Measurements from ENCODE around the gene PPM1J. TPM values are rescaled to one million over a fixed set of nuclear protein-coding genes. Genes with fewer than 3 reads are reported as not detected.

PPM1J gene
- total and polyA plus RNA-seq, 2 donors (not counting 1 experiment from before 2014, with no cell fraction given) = 0.79 to 0.83 TPM

DNA sequence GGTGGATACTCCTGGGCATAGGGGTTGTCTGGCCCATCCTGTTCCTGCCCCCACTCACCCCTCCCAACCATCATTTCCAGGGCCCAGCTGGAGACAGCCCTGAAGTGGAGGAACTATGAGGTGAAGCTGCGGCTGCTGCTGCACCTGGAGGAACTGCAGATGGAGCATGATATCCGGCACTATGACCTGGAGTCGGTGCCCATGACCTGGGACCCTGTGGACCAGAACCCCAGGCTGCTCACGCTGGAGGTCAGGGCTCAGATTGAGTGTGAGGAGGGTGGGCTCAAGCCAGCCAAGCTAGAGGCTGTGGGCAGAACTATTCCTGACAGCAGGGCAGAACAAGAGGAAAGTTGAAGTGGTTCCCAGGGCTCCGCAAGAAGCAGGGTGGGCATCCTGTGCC is 22.5 kb downstream of the PPM1J start:
- Histone ChIP-seq H3K27me3 (ENCODE audit: control insufficient read depth, insufficient read depth, low read length) (no peaks in the 10 kb centered on the region), H4K20me1 (ENCODE audit: control insufficient read depth, extremely low read depth, insufficient read depth, low read length) (no peaks in the 10 kb centered on the region), H3K4me1 (ENCODE audit: control insufficient read depth, extremely low read depth, insufficient read depth, low read length) (no peaks in the 10 kb centered on the region), H3K36me3 (ENCODE audit: control insufficient read depth, insufficient read depth, low read length) (peaks cover 20% of the 10 kb centered on the region), H3K9me3 (ENCODE audit: control insufficient read depth, insufficient read depth, low read depth, low read length) (no peaks in the 10 kb centered on the region), H3K4me3 (replicated peaks in 1 of 4; ENCODE audit: control extremely low read depth in 1 of 4, insufficient read depth in 1 of 4, low read depth in 3 of 4, low read length in 4 of 4) (no peak overlapping the region), H2AFZ (ENCODE audit: low read length) (no peak overlapping the region), H3K27ac (ENCODE audit: insufficient read depth, low read length) (no peak overlapping the region), H3K4me2 (ENCODE audit: extremely low read depth, insufficient read depth, low read length) (no peak overlapping the region), H3K79me2 (ENCODE audit: control insufficient read depth, insufficient read depth, low read length) (no peaks in the 10 kb centered on the region), H3K9ac (ENCODE audit: insufficient read depth, low read length) (no peak overlapping the region)
- no peak for DNase-seq (ENCODE audit: low read depth in 2 of 2)
- TF ChIP-seq, protein P1, sequence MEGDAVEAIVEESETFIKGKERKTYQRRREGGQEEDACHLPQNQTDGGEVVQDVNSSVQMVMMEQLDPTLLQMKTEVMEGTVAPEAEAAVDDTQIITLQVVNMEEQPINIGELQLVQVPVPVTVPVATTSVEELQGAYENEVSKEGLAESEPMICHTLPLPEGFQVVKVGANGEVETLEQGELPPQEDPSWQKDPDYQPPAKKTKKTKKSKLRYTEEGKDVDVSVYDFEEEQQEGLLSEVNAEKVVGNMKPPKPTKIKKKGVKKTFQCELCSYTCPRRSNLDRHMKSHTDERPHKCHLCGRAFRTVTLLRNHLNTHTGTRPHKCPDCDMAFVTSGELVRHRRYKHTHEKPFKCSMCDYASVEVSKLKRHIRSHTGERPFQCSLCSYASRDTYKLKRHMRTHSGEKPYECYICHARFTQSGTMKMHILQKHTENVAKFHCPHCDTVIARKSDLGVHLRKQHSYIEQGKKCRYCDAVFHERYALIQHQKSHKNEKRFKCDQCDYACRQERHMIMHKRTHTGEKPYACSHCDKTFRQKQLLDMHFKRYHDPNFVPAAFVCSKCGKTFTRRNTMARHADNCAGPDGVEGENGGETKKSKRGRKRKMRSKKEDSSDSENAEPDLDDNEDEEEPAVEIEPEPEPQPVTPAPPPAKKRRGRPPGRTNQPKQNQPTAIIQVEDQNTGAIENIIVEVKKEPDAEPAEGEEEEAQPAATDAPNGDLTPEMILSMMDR (conservative IDR thresholded peaks at IDR 0.05 in 1 of 2, IDR thresholded peaks at IDR 0.05 in 1 of 2; ENCODE audit: low read depth in 1 of 2, low read length in 2 of 2) = no peak
- no peak for TF ChIP-seq EZH2 (IDR thresholded peaks at IDR 0.05; ENCODE audit: low read length, missing control alignments)

DNA sequence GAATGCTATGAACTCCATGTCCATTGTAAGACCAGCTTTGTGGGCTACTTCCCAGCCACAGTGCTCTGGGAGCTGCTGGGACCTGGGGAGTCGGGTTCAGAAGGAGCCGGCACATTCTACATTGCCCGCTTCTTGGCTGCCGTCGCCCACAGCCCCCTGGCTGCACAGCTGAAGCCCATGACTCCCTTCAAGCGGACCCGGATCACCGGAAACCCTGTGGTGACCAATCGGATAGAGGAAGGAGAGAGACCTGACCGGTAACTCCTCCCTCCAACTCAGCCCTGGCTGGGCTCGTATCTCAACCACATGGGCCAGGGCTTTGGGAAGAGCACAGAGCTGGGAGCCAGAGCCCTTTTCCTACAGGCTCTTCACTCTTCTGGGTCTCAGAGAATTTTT is 25.3 kb downstream of the PPM1J start:
- H3K9ac ChIP-seq (ENCODE audit: insufficient read depth, low read length) = no peak overlapping the region
- no peak overlapping the region for H3K4me3 ChIP-seq (replicated peaks in 1 of 4; ENCODE audit: control extremely low read depth in 1 of 4, insufficient read depth in 1 of 4, low read depth in 3 of 4, low read length in 4 of 4)
- H3K36me3 ChIP-seq (ENCODE audit: control insufficient read depth, insufficient read depth, low read length) = peaks cover 10% of the 10 kb centered on the region
- no peaks in the 10 kb centered on the region for H3K4me1 ChIP-seq (ENCODE audit: control insufficient read depth, extremely low read depth, insufficient read depth, low read length)
- H2AFZ ChIP-seq (ENCODE audit: low read length) = no peak overlapping the region
- no peaks in the 10 kb centered on the region for H4K20me1 ChIP-seq (ENCODE audit: control insufficient read depth, extremely low read depth, insufficient read depth, low read length)
- TF ChIP-seq, protein P1 (conservative IDR thresholded peaks at IDR 0.05 in 1 of 2, IDR thresholded peaks at IDR 0.05 in 1 of 2; ENCODE audit: low read depth in 1 of 2, low read length in 2 of 2) = no peak
- no peak for TF ChIP-seq EZH2 (IDR thresholded peaks at IDR 0.05; ENCODE audit: low read length, missing control alignments)
- no peaks in the 10 kb centered on the region for H3K27me3 ChIP-seq (ENCODE audit: control insufficient read depth, insufficient read depth, low read length)
- no peak overlapping the region for H3K4me2 ChIP-seq (ENCODE audit: extremely low read depth, insufficient read depth, low read length)
- H3K79me2 ChIP-seq (ENCODE audit: control insufficient read depth, insufficient read depth, low read length) = no peaks in the 10 kb centered on the region
- H3K27ac ChIP-seq (ENCODE audit: insufficient read depth, low read length) = no peak overlapping the region
- H3K9me3 ChIP-seq (ENCODE audit: control insufficient read depth, insufficient read depth, low read depth, low read length) = no peaks in the 10 kb centered on the region
- no peak for DNase-seq (ENCODE audit: low read depth in 2 of 2)

- Histone ChIP-seq H3K79me2 (ENCODE audit: control insufficient read depth, insufficient read depth, low read length) (no peaks in the 10 kb centered on the region), H3K4me2 (ENCODE audit: extremely low read depth, insufficient read depth, low read length) (no peak overlapping the region), H3K27me3 (ENCODE audit: control insufficient read depth, insufficient read depth, low read length) (no peaks in the 10 kb centered on the region), H3K4me3 (replicated peaks in 1 of 4; ENCODE audit: control extremely low read depth in 1 of 4, insufficient read depth in 1 of 4, low read depth in 3 of 4, low read length in 4 of 4) (no peak overlapping the region), H3K4me1 (ENCODE audit: control insufficient read depth, extremely low read depth, insufficient read depth, low read length) (no peaks in the 10 kb centered on the region), H3K36me3 (ENCODE audit: control insufficient read depth, insufficient read depth, low read length) (peaks cover 8% of the 10 kb centered on the region), H4K20me1 (ENCODE audit: control insufficient read depth, extremely low read depth, insufficient read depth, low read length) (no peaks in the 10 kb centered on the region), H3K9me3 (ENCODE audit: control insufficient read depth, insufficient read depth, low read depth, low read length) (no peaks in the 10 kb centered on the region), H2AFZ (ENCODE audit: low read length) (no peak overlapping the region), H3K27ac (ENCODE audit: insufficient read depth, low read length) (no peak overlapping the region), H3K9ac (ENCODE audit: insufficient read depth, low read length) (no peak overlapping the region)
- no peak for DNase-seq (ENCODE audit: low read depth in 2 of 2)
- no peak for TF ChIP-seq EZH2 (IDR thresholded peaks at IDR 0.05; ENCODE audit: low read length, missing control alignments)
- TF ChIP-seq, protein P1 (conservative IDR thresholded peaks at IDR 0.05 in 1 of 2, IDR thresholded peaks at IDR 0.05 in 1 of 2; ENCODE audit: low read depth in 1 of 2, low read length in 2 of 2) = no peak
Observed at GRCh38 chr1:112689196-112689841, 25.8 kb downstream of the PPM1J start.

All from fibroblast of lung (primary cell).